ENCODE data around the gene SDCBP2.

Gene SDCBP2

DNA sequence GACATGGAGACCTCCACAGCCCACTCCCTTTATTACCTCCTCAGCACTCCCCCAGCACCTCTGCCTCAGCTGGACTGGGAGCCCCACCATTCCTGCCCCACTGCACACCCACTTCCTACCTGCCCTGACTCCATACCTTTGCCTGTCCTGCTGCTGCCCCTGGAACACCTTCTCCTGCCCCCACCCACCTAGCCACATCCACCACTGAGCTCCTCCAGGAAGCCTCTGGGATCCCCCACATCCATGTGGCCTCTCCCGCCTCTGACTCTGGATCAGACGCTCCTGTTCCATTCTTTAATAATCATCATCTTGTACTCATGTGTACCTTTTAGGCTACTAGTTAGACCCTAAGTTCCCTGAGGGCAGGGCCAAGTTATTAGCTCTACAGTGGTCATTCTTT is 2.2 kb upstream of the SDCBP2 start:
- no peak for DNase-seq (ENCODE audit: low read depth, low spot score)

DNA sequence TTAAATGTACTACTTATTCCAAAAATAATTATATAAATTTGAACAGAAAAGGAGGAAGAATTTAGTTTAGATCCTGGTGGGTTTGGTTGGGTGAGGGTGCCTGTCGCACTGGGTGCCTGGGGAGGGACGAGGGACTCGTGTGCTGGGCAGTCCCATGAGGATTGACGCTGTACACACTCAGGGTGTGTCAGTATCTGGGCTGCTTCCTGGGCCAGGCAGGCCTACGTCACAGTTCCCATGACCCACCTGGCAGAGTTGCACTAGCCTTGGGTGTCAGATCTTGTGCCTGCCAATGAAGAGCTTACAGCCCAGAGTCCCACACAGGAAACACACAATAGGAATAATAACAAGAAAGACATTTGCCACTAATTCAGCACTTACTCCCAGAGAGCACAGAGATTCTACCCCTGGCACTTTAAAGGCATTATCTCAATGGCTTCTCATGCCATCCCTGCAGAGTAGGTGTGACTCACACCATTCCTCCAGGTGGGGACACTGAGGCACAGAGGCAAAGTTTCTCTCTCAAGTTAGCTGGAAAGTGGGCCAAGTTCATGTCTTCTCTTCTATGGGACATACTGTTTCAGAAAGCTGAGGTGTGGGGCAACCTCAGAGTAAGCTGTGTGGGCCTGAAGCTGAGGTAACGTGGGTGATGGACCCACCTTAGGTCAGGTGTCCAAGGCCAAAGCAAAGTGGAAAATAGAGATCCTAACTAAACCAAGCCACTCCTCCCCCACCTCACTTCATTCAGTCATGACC is 1.3 kb upstream of the SDCBP2 start:
- no peak for DNase-seq (ENCODE audit: low read depth, low spot score)

GRCh38 chr20:1327827-1328679 is 886 bp downstream of the SDCBP2 start:
- no peak for DNase-seq (ENCODE audit: low read depth, low spot score)

DNA sequence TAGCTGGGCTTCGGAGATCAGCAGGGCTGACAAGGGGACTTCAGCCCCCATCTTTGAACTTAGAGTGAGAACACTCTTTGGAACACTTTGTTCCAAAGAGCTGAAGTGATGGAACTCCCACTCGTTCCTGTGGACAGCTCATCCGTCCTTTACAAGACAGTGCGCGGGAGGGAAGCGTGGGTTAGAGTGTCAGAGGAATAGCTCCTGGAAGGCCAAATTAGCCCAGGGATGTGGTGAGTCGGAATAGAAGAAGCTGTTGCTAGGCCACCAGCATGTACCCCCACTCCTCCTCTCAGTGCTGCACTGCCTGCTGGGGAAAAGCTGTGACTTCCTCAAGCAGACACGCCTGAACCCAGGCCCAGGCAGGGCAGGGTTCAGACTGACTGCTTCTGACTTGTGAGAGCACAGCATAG is 1.7 kb downstream of the SDCBP2 start:
- DNase-seq (ENCODE audit: low read depth, low spot score), result no peak

DNA sequence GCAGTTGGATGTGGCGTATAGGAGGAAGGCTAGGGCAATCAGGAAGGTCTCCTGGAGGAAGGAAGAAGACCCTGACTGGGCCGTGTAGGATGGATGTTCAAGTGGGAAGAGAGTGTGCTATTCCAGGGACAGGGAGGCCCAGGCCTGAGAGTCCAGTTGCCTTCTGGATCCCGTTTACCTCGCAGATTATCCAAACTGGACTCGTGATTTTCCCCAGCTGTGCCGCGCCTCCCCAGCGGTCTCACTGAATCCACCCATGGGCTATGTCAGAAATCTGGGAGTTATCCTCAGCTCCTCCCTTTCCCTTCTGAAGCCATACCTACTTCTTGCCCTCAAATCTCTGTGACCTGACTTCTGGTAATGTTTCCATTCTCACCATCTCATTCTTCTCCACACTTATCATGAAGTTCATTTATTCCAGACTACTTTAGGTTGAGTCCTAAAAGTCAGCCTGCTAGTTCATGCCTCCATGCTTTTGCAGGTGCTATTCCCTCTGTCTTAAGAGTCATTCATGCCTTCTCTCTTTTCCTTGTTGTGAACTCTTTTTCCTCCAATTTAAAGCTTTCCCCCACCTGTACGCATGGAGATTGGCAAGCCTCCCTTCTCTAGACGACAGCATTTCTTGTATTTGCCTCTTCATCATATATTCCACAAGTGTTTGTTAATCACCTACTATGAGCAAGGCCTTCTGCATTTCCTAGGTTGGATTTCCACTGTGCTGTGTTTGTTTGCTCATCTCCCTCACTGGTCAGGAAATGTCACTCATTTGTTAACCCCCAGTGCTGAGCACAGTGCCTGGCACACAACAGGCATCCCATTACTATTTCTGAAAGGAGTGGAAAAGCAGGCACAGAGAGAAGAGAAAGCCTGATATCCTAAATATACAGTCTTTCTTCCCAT is 2.7 kb downstream of the SDCBP2 start:
- no peak for DNase-seq (ENCODE audit: low read depth, low spot score)

GRCh38 chr20:1325173-1326030 is 3.5 kb downstream of the SDCBP2 start:
- peak; percentile 99 for DNase-seq (ENCODE audit: low read depth, low spot score)

- no peak for DNase-seq (ENCODE audit: low read depth, low spot score)
Observed at GRCh38 chr20:1324598-1325172, 4.3 kb downstream of the SDCBP2 start.

DNA sequence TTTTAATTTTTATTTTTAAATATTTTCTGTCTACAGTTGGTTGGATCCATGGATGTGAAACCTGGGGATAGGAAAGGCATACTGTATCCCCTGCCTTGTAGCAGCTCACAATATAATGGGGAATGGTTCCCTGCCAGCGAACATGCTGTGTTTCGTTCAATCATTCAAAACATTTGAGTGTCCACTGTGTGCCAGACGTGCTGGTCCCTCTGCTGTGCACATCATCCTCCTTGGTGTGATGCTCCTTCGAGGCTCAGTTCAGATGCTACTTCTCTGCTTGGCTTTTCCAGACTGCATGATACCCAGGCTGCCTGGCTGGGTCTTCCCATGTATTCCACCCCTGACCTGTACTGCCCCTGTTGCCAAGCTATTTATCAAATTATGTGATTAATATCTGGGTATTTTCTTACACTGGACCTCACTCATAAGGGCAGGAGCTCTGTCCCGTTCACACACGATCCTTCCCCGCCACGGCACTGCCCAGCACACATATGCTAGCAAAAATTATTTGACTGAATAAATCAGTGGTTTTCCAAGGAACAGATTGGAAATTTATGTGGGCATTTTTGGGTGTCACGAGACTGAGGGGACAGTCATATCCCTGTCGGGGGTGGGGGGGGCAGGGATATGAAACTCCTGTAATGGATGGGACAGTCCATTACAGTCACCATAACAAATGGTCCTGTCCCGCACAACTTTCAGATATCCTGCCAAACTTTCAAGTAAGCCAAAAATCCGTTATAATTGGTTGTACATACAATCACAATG is 4.9 kb downstream of the SDCBP2 start:
- DNase-seq (ENCODE audit: low read depth, low spot score), result no peak

- no peak for DNase-seq (ENCODE audit: low read depth, low spot score)
Observed at GRCh38 chr20:1323256-1323655, 5.7 kb downstream of the SDCBP2 start.

DNA sequence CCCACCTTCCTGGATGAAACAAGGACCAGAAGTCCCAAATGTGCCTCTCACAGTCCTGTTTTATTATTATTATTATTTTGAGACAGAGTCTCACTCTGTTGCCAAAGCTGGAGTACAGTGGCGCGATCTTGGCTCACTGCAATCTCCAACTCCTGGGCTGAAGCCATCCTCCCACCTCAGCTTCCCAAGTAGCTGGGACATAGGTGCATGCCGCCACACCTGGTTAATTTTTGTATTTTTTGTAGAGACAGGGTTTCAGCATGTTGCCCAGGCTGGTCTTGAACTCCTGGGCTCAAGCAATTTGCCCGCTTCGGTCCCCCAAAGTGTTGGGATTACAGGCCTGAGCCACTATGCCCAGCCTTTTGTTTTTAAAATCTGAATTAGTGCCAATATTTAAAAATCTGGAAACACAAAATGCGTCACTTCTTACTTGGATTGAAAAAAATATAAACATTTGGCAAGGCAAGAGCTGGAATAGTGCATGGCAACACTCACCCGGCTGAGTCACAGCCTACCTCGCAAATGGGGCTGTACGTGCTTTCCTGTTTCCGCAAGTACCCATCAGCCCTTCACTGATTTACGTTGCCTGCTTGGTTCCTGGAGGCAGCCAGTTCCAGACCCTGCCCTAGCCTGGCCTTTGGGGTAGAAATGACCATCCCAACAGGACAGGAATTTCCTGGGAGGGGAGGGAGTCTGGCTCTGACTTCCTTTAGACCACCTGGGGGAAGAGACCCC is 6.3 kb downstream of the SDCBP2 start:
- DNase-seq (ENCODE audit: low read depth, low spot score), result no peak

GRCh38 chr20:1321654-1321939 is 7.3 kb downstream of the SDCBP2 start:
- DNase-seq (ENCODE audit: low read depth, low spot score), result no peak

- DNase-seq (ENCODE audit: low read depth, low spot score), result no peak
Observed at GRCh38 chr20:1320902-1321653, 7.9 kb downstream of the SDCBP2 start.

DNA sequence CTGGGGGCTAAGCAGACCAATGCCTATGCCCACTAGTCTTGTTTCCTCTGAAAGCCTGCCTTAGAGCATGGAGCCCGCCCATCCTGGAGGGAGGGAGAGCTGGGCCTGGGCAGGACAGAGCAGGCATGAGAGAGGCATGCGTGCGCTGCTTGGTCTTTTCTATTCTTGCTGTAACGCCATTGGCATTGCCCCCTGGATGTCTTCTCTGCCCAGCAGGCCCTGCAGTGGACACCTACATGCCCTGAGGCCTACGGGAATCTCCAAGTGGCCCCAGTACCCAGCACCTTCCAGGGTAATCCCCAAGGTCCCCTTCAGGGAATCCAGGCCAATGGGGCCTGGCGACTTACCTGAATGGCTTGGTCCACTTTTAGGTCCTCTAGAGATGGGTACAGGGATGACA is 8.9 kb downstream of the SDCBP2 start:
- DNase-seq (ENCODE audit: low read depth, low spot score), result no peak

- DNase-seq (ENCODE audit: low read depth, low spot score), result no peak
Observed at GRCh38 chr20:1319462-1319861, 9.5 kb downstream of the SDCBP2 start.

- DNase-seq (ENCODE audit: low read depth, low spot score), result no peak
Observed at GRCh38 chr20:1319051-1319450, 9.9 kb downstream of the SDCBP2 start.

- no peak for DNase-seq (ENCODE audit: low read depth, low spot score)
Observed at GRCh38 chr20:1317545-1318255, 11.2 kb downstream of the SDCBP2 start.

DNA sequence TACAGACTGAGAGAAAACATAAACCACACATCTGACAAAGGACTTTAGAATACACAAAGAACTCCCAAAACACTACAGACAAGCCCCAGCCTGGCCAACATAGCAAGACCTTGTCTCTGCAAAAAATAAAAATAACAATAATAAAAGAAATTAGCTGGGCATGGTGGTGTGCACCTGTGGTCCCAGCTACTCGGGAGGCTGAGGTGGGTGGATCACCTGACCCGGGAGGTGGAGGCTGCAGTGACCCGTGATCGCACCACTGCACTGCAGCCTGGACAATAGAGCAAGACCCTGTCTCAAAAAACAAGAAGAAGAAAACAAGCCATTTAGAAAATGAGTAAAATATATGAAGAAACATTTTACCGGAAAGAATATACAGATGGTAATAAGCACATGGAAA is 13.1 kb downstream of the SDCBP2 start:
- no peak for DNase-seq (ENCODE audit: low read depth, low spot score)
